ENCODE results near the gene ADCY5.

- TF ChIP-seq CTCF (IDR thresholded peaks at IDR 0.05): peak; percentile 67 to 85 (median 71)
- no peak for TF ChIP-seq POLR2A (IDR thresholded peaks at IDR 0.05)
- TF ChIP-seq EP300 (IDR thresholded peaks at IDR 0.05): no peak
Observed at GRCh38 chr3:123489400-123490004, 40.6 kb upstream of the ADCY5 start.
